KMS-11 (cell line): ENCODE data around the gene GNB1L.
"Not testable (repeated sequence)": the region's sequence is repeated elsewhere in the genome, so short reads cannot be mapped to it uniquely, and the experiment has no call there.

Experiments
- H2AFZ ChIP-seq: fragments of 200-600 bp; sonication (generic); 2 replicates; pipeline ENCODE4 v1.6.1; 2016; ENCODE audit warnings: antibody characterized with exemption, mixed run types, low read depth
- H3K27ac ChIP-seq: fragments of 200-600 bp; sonication (generic); 2 replicates; pipeline ENCODE4 v1.6.1; 2016; ENCODE audit warnings: mild to moderate bottlenecking, mixed run types
- H3K27me3 ChIP-seq: fragments of 200-600 bp; sonication (generic); 2 replicates; pipeline ENCODE4 v1.6.1; 2017; ENCODE audit warnings: mild to moderate bottlenecking, low read depth, mixed run types, moderate library complexity; ENCODE audit not compliant: insufficient read depth
- H3K36me3 ChIP-seq: fragments of 200-600 bp; sonication (generic); 2 replicates; pipeline ENCODE4 v1.6.1; 2017; ENCODE audit warnings: mild to moderate bottlenecking, mixed run types; ENCODE audit not compliant: insufficient read depth
- H3K4me1 ChIP-seq: fragments of 200-600 bp; sonication (generic); 2 replicates; pipeline ENCODE4 v1.6.1; 2016; ENCODE audit warnings: mild to moderate bottlenecking, low read depth, mixed run types; ENCODE audit not compliant: poor library complexity, severe bottlenecking
- H3K4me2 ChIP-seq: fragments of 200-600 bp; sonication (generic); 2 replicates; pipeline ENCODE4 v1.7.0; 2016; ENCODE audit warnings: mild to moderate bottlenecking, mixed run types
- H3K4me3 ChIP-seq: fragments of 200-600 bp; sonication (generic); IDR thresholded peaks from 2 replicates; pipeline ENCODE4 v1.6.1; 2017; ENCODE audit warnings: low read depth, low read length, mixed read lengths; ENCODE audit not compliant: insufficient read depth
- H3K79me2 ChIP-seq: fragments of 200-600 bp; sonication (generic); 2 replicates; pipeline ENCODE4 v1.6.1; 2016; ENCODE audit warnings: low read depth, mixed run types; ENCODE audit not compliant: insufficient read depth
- H3K9ac ChIP-seq: fragments of 200-600 bp; sonication (generic); 2 replicates; pipeline ENCODE4 v1.6.1; 2016; ENCODE audit warnings: mild to moderate bottlenecking, mixed run types
- H4K20me1 ChIP-seq: fragments of 200-600 bp; sonication (generic); 2 replicates; pipeline ENCODE4 v1.6.1; 2016; ENCODE audit warnings: mild to moderate bottlenecking, mixed run types; ENCODE audit not compliant: insufficient read depth
- CTCF ChIP-seq: fragments of 200-600 bp; sonication (generic); conservative IDR thresholded peaks from 2 replicates; pipeline ENCODE4 v1.6.1; 2017; ENCODE audit warnings: low read depth, mild to moderate bottlenecking, antibody characterized with exemption, low read length, moderate library complexity, mixed read lengths

The GNB1L gene

GRCh38 chr22:19779011-19779421 lies 75.7 kb downstream of the GNB1L start:
- Histone ChIP-seq H2AFZ (no peak overlapping the region), H3K4me1 (no peaks in the 10 kb centered on the region), H3K79me2 (no peaks in the 10 kb centered on the region), H3K4me3 (no peak overlapping the region), H3K4me2 (no peak overlapping the region), H3K36me3 (no peaks in the 10 kb centered on the region), H3K9ac (no peak overlapping the region), H3K27me3 (peaks cover 5% of the 10 kb centered on the region), H3K27ac (no peak overlapping the region), H4K20me1 (no peaks in the 10 kb centered on the region)
- TF ChIP-seq CTCF, result no peak

GRCh38 chr22:19777192-19777591 lies 77.5 kb downstream of the GNB1L start:
- not testable (repeated sequence) for H3K27ac ChIP-seq, H3K4me3 ChIP-seq, H3K4me1 ChIP-seq

GRCh38 chr22:19776433-19777031 lies 78.1 kb downstream of the GNB1L start:
- TF ChIP-seq CTCF, result no peak
- Histone ChIP-seq H3K27me3 (peaks cover 28% of the 10 kb centered on the region), H4K20me1 (no peaks in the 10 kb centered on the region), H3K4me2 (no peak overlapping the region), H3K36me3 (no peaks in the 10 kb centered on the region), H3K4me1 (no peaks in the 10 kb centered on the region), H2AFZ (no peak overlapping the region), H3K9ac (no peak overlapping the region), H3K4me3 (no peak overlapping the region), H3K27ac (no peak overlapping the region), H3K79me2 (no peaks in the 10 kb centered on the region)

More at GRCh38 chr22:19777192-19777591, 77.5 kb downstream of the GNB1L start:
- not testable (repeated sequence) for H3K79me2 ChIP-seq, H3K36me3 ChIP-seq, H3K9ac ChIP-seq, H3K4me2 ChIP-seq, H4K20me1 ChIP-seq, H2AFZ ChIP-seq
- H3K27me3 ChIP-seq, result peaks cover 21% of the 10 kb centered on the region

GRCh38 chr22:19775496-19776325 lies 79.0 kb downstream of the GNB1L start:
- Histone ChIP-seq H3K79me2 (no peaks in the 10 kb centered on the region), H3K36me3 (no peaks in the 10 kb centered on the region), H3K4me3 (no peak overlapping the region), H3K9ac (no peak overlapping the region), H3K27ac (no peak overlapping the region), H3K4me1 (no peaks in the 10 kb centered on the region), H3K4me2 (no peak overlapping the region), H4K20me1 (no peaks in the 10 kb centered on the region), H2AFZ (no peak overlapping the region), H3K27me3 (peaks cover 32% of the 10 kb centered on the region)
- no peak for TF ChIP-seq CTCF

GRCh38 chr22:19774628-19775027 lies 80.0 kb downstream of the GNB1L start:
- no peak overlapping the region for H3K9ac ChIP-seq
- TF ChIP-seq CTCF, result no peak
- no peaks in the 10 kb centered on the region for H3K36me3 ChIP-seq
- no peak overlapping the region for H2AFZ ChIP-seq
- H3K79me2 ChIP-seq, result no peaks in the 10 kb centered on the region
- H3K4me1 ChIP-seq, result no peaks in the 10 kb centered on the region
- peaks cover 40% of the 10 kb centered on the region for H3K27me3 ChIP-seq
- H3K4me3 ChIP-seq, result no peak overlapping the region
- H3K27ac ChIP-seq, result no peak overlapping the region
- H3K4me2 ChIP-seq, result no peak overlapping the region
- H4K20me1 ChIP-seq, result no peaks in the 10 kb centered on the region
